SU-DHL-6 (cell line): ENCODE measurements around the gene SLC6A13.
"Not testable (repeated sequence)": the region's sequence is repeated elsewhere in the genome, so short reads cannot be mapped to it uniquely, and the experiment has no call there.

Source experiments
- CTCF ChIP-seq: fragments of 200-600 bp; sonication (generic); IDR thresholded peaks from one replicate; pipeline ENCODE4 v1.5.1; 2017; ENCODE audit warnings: antibody characterized with exemption, mild to moderate bottlenecking, low read length, moderate library complexity; ENCODE audit not compliant: insufficient read depth, poor library complexity, severe bottlenecking
- EZH2phosphoT487 ChIP-seq: fragments of 200-600 bp; sonication (generic), shearing (Covaris generic); conservative IDR thresholded peaks from 2 replicates; pipeline ENCODE4 v1.6.1; 2018; ENCODE audit warnings: mild to moderate bottlenecking, antibody characterized with exemption, low read length, moderate library complexity, mixed read lengths

- TF ChIP-seq CTCF, EZH2phosphoT487: not testable (repeated sequence)
Measured at GRCh38 chr12:300166-300565, 37.5 kb upstream of the SLC6A13 start.
